OCI-LY1 (cell line): ENCODE measurements around the gene MCM7.

Experiments
- H2AFZ ChIP-seq: fragments of 200-600 bp; sonication (generic), shearing (Covaris generic); 2 replicates; pipeline ENCODE4 v1.6.0; 2014; ENCODE audit warnings: antibody characterized with exemption, mild to moderate bottlenecking, low read length
- H3F3A ChIP-seq: fragments of 200-600 bp; sonication (generic), shearing (Covaris generic); 2 replicates; pipeline ENCODE4 v1.6.0; 2014; ENCODE audit warnings: mild to moderate bottlenecking, antibody characterized with exemption, low read length, moderate library complexity; ENCODE audit not compliant: insufficient read depth
- H3K27ac ChIP-seq: fragments of 200-600 bp; sonication (generic); 2 replicates; pipeline ENCODE4 v1.5.1; 2014; ENCODE audit warnings: low read length, mixed run types, mild to moderate bottlenecking, low read depth; ENCODE audit not compliant: poor library complexity, severe bottlenecking
- H3K27me3 ChIP-seq: fragments of 200-600 bp; sonication (generic); 2 replicates; pipeline ENCODE4 v1.6.0; 2014; ENCODE audit warnings: antibody characterized with exemption, mild to moderate bottlenecking, low read length, moderate library complexity; ENCODE audit not compliant: insufficient read depth
- H3K36me3 ChIP-seq: fragments of 200-600 bp; sonication (generic); 2 replicates; pipeline ENCODE4 v1.6.1; 2014; ENCODE audit warnings: mild to moderate bottlenecking, antibody characterized with exemption, low read length, moderate library complexity, mixed read lengths; ENCODE audit not compliant: insufficient read depth
- H3K4me1 ChIP-seq: fragments of 200-600 bp; sonication (generic); 2 replicates; pipeline ENCODE4 v1.5.1; 2014; ENCODE audit warnings: mild to moderate bottlenecking, low read length, moderate library complexity; ENCODE audit not compliant: insufficient read depth, severe bottlenecking
- H3K4me2 ChIP-seq: fragments of 200-600 bp; sonication (generic), shearing (Covaris generic); 2 replicates; pipeline ENCODE4 v1.6.1; 2014; ENCODE audit warnings: low read length
- H3K4me3 ChIP-seq: fragments of 200-600 bp; sonication (generic); 2 replicates; pipeline ENCODE4 v1.5.1; 2014; ENCODE audit warnings: low read length, low read depth, mild to moderate bottlenecking, mixed read lengths; ENCODE audit not compliant: poor library complexity, severe bottlenecking
- H3K79me2 ChIP-seq: fragments of 200-600 bp; shearing (Covaris generic); 2 replicates; pipeline ENCODE4 v1.6.1; 2016; ENCODE audit warnings: mixed run types, low read length, mixed read lengths; ENCODE audit not compliant: insufficient read depth
- H3K9ac ChIP-seq: fragments of 200-600 bp; sonication (generic), shearing (Covaris generic); 2 replicates; pipeline ENCODE4 v1.6.1; 2014; ENCODE audit warnings: mild to moderate bottlenecking, low read length, mixed read lengths
- H3K9me2 ChIP-seq: fragments of 200-600 bp; sonication (generic), shearing (Covaris generic); 2 replicates; pipeline ENCODE4 v1.6.1; 2014; ENCODE audit warnings: low read depth, mild to moderate bottlenecking, low read length, mixed read lengths
- H3K9me3 ChIP-seq: fragments of 200-600 bp; shearing (Covaris generic); 2 replicates; pipeline ENCODE4 v1.6.1; 2014; ENCODE audit warnings: low read length, mixed read lengths
- H4K20me1 ChIP-seq: fragments of 200-600 bp; sonication (generic), shearing (Covaris generic); 2 replicates; pipeline ENCODE4 v1.6.0; 2016; ENCODE audit warnings: mild to moderate bottlenecking, low read length; ENCODE audit not compliant: insufficient read depth
- CTCF ChIP-seq: fragments of 200-600 bp; sonication (generic), shearing (Covaris generic); IDR thresholded peaks from 2 replicates; pipeline ENCODE4 v1.5.1; 2017; ENCODE audit warnings: mild to moderate bottlenecking, antibody characterized with exemption, low read length, moderate library complexity, mixed read lengths
- EZH2 ChIP-seq: fragments of 200-600 bp; sonication (generic), shearing (Covaris generic); IDR thresholded peaks from 2 replicates; pipeline ENCODE4 v1.8.0; 2017; ENCODE audit warnings: borderline replicate concordance, mixed run types, mild to moderate bottlenecking, antibody characterized with exemption, low read length, moderate library complexity, mixed read lengths

MCM7 gene

DNA sequence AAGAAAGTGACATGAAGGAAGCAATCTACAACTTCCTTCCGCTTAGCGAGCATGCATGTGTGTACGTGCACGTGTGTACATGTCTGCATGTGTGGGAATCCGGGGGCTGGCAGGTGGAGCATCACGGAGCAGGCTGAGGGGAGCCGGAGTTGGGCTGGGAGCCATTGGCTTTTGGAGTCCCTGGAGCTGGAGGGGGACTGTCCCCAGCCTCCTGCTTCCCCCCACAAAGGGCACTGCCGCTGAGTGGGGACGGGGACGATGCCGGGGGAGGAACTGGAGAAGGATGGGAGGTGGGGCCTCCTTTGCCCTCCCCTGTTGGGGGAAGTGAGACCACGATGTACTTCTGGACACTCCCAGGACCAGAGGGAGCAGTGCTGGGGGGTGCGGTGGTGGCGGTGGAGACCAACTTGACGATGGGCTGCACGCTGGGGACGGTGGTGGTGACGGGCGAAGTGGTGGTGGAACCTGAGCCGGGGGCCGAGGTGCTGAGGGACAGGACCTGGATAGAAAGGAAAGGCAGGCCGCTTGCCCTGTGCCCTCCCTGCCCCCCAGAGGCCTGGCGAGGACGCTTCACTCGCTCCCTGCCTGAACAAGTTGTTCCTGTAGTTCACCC is 6.0 kb upstream of the MCM7 start:
- H3K4me2 ChIP-seq: no peak overlapping the region
- H3K79me2 ChIP-seq: no peaks in the 10 kb centered on the region
- no peak overlapping the region for H3K27ac ChIP-seq
- H3K9ac ChIP-seq: no peak overlapping the region
- no peaks in the 10 kb centered on the region for H3K9me3 ChIP-seq
- H3K36me3 ChIP-seq: peaks cover 69% of the 10 kb centered on the region
- no peaks in the 10 kb centered on the region for H4K20me1 ChIP-seq
- H2AFZ ChIP-seq: no peak overlapping the region
- TF ChIP-seq CTCF: no peak
- no peak for TF ChIP-seq EZH2
- no peaks in the 10 kb centered on the region for H3K27me3 ChIP-seq
- H3K9me2 ChIP-seq: no peaks in the 10 kb centered on the region
- peaks cover 16% of the 10 kb centered on the region for H3K4me1 ChIP-seq
- H3K4me3 ChIP-seq: no peak overlapping the region
- H3F3A ChIP-seq: no peaks in the 10 kb centered on the region

DNA sequence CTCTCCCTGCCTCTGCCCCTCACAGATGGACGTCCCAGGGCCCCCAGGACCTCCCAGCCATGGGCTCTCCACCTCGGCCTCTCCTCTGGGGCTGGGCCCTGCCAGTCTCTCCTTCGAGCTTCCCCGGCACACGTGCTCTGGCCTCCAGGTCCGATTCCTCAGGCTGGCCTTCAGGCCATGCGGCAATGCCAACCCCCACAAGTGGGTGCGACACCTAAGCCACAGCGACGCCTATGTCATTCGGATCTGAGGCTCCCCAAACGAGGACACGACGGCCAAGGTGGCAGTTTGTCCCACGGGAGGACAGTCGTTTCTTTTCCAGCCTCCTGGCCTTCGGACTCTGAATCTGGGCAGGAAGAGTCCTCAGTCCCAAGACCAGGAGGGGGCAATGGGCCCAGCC is 5.4 kb upstream of the MCM7 start:
- Histone ChIP-seq H3K36me3 (peaks cover 63% of the 10 kb centered on the region), H3K79me2 (no peaks in the 10 kb centered on the region), H2AFZ (no peak overlapping the region), H3K9me2 (no peaks in the 10 kb centered on the region), H3K27ac (no peak overlapping the region), H3K4me1 (peaks cover 18% of the 10 kb centered on the region), H3K27me3 (no peaks in the 10 kb centered on the region), H3F3A (no peaks in the 10 kb centered on the region), H3K4me3 (no peak overlapping the region), H3K9me3 (no peaks in the 10 kb centered on the region), H3K9ac (no peak overlapping the region), H3K4me2 (no peak overlapping the region), H4K20me1 (no peaks in the 10 kb centered on the region)
- TF ChIP-seq EZH2 (no peak), CTCF (no peak)

- Histone ChIP-seq H2AFZ (no peak overlapping the region), H4K20me1 (no peaks in the 10 kb centered on the region), H3K79me2 (no peaks in the 10 kb centered on the region), H3F3A (no peaks in the 10 kb centered on the region), H3K36me3 (peaks cover 56% of the 10 kb centered on the region), H3K9ac (no peak overlapping the region), H3K9me2 (no peaks in the 10 kb centered on the region), H3K4me3 (no peak overlapping the region), H3K27me3 (no peaks in the 10 kb centered on the region), H3K4me1 (peaks cover 18% of the 10 kb centered on the region), H3K27ac (no peak overlapping the region), H3K4me2 (no peak overlapping the region), H3K9me3 (no peaks in the 10 kb centered on the region)
- TF ChIP-seq EZH2 (no peak), CTCF (no peak)
These were observed 4.3 kb upstream of the MCM7 start for GRCh38 chr7:100105534-100105933.
